Uterus (tissue), 4 donors: ENCODE results near the gene ARMS2. TPM values are rescaled to one million over a fixed set of nuclear protein-coding genes. Genes with fewer than 3 reads are reported as not detected.

Source experiments
- DNase-seq, 2 donors: peaks; one replicate each; pipeline ENCODE4 v3.0.0-alpha.2; 2019 to 2020
- H3K27ac ChIP-seq, 2 donors: fragments of 200-600 bp; sonication (generic); 1 replicate in 1 of 2; 2 replicates in 1 of 2; pipeline ENCODE4 v1.5.1; 2016 to 2018
- H3K27me3 ChIP-seq, 2 donors: fragments of 200-600 bp; sonication (generic); one replicate each; pipeline ENCODE4 v1.5.1; 2018 to 2019; ENCODE audit warnings: control low read depth in 1 of 2
- H3K36me3 ChIP-seq, 2 donors: fragments of 200-600 bp; sonication (generic); one replicate each; pipeline ENCODE4 v1.5.1; 2019; ENCODE audit warnings: control low read depth in 1 of 2
- H3K4me1 ChIP-seq, 2 donors: fragments of 200-600 bp; sonication (generic); one replicate each; pipeline ENCODE4 v1.5.1; 2018 to 2019; ENCODE audit warnings: control low read depth in 1 of 2
- H3K4me3 ChIP-seq, 2 donors: fragments of 200-600 bp; sonication (generic); 1 replicate in 1 of 2; 2 replicates in 1 of 2; pipeline ENCODE4 v1.5.1; 2018 to 2019; ENCODE audit warnings: mild to moderate bottlenecking in 1 of 2
- H3K9me3 ChIP-seq, 2 donors: fragments of 200-600 bp; sonication (generic); one replicate each; pipeline ENCODE4 v1.5.1; 2019; ENCODE audit warnings: control low read depth in 1 of 2
- CTCF ChIP-seq, 4 experiments: fragments of 200-600 bp in 2 of 4; fragments of 450-650 bp in 2 of 4; sonication (generic) in 2 of 4; IDR thresholded peaks; one replicate each; pipeline ENCODE4 v1.5.1; 2016 to 2019; ENCODE audit warnings: antibody characterized with exemption in 4 of 4, mild to moderate bottlenecking in 2 of 4, moderate library complexity in 1 of 4
- POLR2A ChIP-seq, 2 donors: fragments of 450-650 bp; IDR thresholded peaks; one replicate each; pipeline ENCODE4 v1.6.1; 2016; ENCODE audit warnings: antibody characterized with exemption in 2 of 2, mild to moderate bottlenecking in 1 of 2, moderate library complexity in 1 of 2
- intact Hi-C: fragments of 100-400 bp; cut with DNase I; formaldehyde crosslinking; loops from one replicate; pipeline ENCODE4 v1.15.1; 2023; ENCODE audit warnings: low total_unique reads
- total RNA-seq, 4 donors: library from RNA; depleted of rRNA in 3 of 4; stranded (reverse); fragments of >200 nt in 3 of 4; gene quantifications; one replicate each; pipeline versions ENCODE4 v1.1.0 to v1.2.4, GENCODE V29; 2014 to 2023
- donor health status: DM: yes; HTN: yes; CAD: no.

The ARMS2 gene
- total RNA-seq, 4 donors from 2014 or later, result not detected

GRCh38 chr10:122474131-122474818 lies 19.8 kb downstream of the ARMS2 start:
- Histone ChIP-seq H3K9me3 (no peaks in the 10 kb centered on the region), H3K27me3 (no peaks in the 10 kb centered on the region), H3K36me3 (no peaks in the 10 kb centered on the region), H3K4me3 (no peak overlapping the region), H3K4me1 (peaks cover 0 to 22% of the 10 kb centered on the region in 2 donors), H3K27ac (peak overlapping the region; percentile 69 to 70)
- intact Hi-C loops, result no loop called here
- no peak for TF ChIP-seq CTCF (IDR thresholded peaks at IDR 0.05)
- TF ChIP-seq POLR2A (IDR thresholded peaks at IDR 0.05), result no peak
- peak in 1 of 2 donors; percentile 61 for DNase-seq

- no peaks in the 10 kb centered on the region for H3K27me3 ChIP-seq
- peak overlapping the region; percentile 69 to 70 for H3K27ac ChIP-seq
- no peak overlapping the region for H3K4me3 ChIP-seq
- TF ChIP-seq POLR2A (IDR thresholded peaks at IDR 0.05) (no peak), CTCF (IDR thresholded peaks at IDR 0.05) (no peak)
- H3K36me3 ChIP-seq, result no peaks in the 10 kb centered on the region
- no peaks in the 10 kb centered on the region for H3K9me3 ChIP-seq
- peaks cover 0 to 22% of the 10 kb centered on the region in 2 donors for H3K4me1 ChIP-seq
- DNase-seq, result peak; percentile 70 to 81
- intact Hi-C loops, result no loop called here
Measured at GRCh38 chr10:122475100-122475499, 20.6 kb downstream of the ARMS2 start.

- intact Hi-C loops, result no loop called here
- TF ChIP-seq POLR2A (IDR thresholded peaks at IDR 0.05) (no peak), CTCF (IDR thresholded peaks at IDR 0.05) (no peak)
- H3K4me1 ChIP-seq, result peaks cover 0 to 22% of the 10 kb centered on the region in 2 donors
- H3K27me3 ChIP-seq, result no peaks in the 10 kb centered on the region
- H3K27ac ChIP-seq, result peak overlapping the region; percentile 69 to 70
- DNase-seq, result no peak
- no peak overlapping the region for H3K4me3 ChIP-seq
- H3K36me3 ChIP-seq, result no peaks in the 10 kb centered on the region
- H3K9me3 ChIP-seq, result no peaks in the 10 kb centered on the region
Measured at GRCh38 chr10:122475591-122476332, 21.3 kb downstream of the ARMS2 start.

GRCh38 chr10:122476333-122476695 lies 21.9 kb downstream of the ARMS2 start:
- no peaks in the 10 kb centered on the region for H3K27me3 ChIP-seq
- intact Hi-C loops, result no loop called here
- H3K36me3 ChIP-seq, result no peaks in the 10 kb centered on the region
- no peak overlapping the region for H3K4me3 ChIP-seq
- H3K9me3 ChIP-seq, result no peaks in the 10 kb centered on the region
- H3K4me1 ChIP-seq, result peaks cover 0 to 22% of the 10 kb centered on the region in 2 donors
- H3K27ac ChIP-seq, result peak overlapping the region; percentile 69 to 70
- no peak for DNase-seq
- TF ChIP-seq POLR2A (IDR thresholded peaks at IDR 0.05) (no peak), CTCF (IDR thresholded peaks at IDR 0.05) (no peak)

- no peak for DNase-seq
- H3K27me3 ChIP-seq, result no peaks in the 10 kb centered on the region
- no peak for TF ChIP-seq CTCF (IDR thresholded peaks at IDR 0.05)
- TF ChIP-seq POLR2A (IDR thresholded peaks at IDR 0.05), result no peak
- peaks cover 0 to 22% of the 10 kb centered on the region in 2 donors for H3K4me1 ChIP-seq
- no peak overlapping the region for H3K4me3 ChIP-seq
- no peaks in the 10 kb centered on the region for H3K9me3 ChIP-seq
- H3K36me3 ChIP-seq, result no peaks in the 10 kb centered on the region
- H3K27ac ChIP-seq, result no peak overlapping the region
- intact Hi-C loops, result no loop called here
Measured at GRCh38 chr10:122477436-122477835, 23.0 kb downstream of the ARMS2 start.
